Panc1 (cell line): ENCODE measurements around the gene NDRG3.

Experiments used
- CTCF ChIP-seq: fragments of 450-650 bp; IDR thresholded peaks from 2 replicates; pipeline ENCODE4 v1.5.1; 2017; ENCODE audit warnings: mild to moderate bottlenecking
- POLR2AphosphoS5 ChIP-seq: IDR thresholded peaks from 2 replicates; pipeline ENCODE4 v1.6.1; 2012; ENCODE audit warnings: mild to moderate bottlenecking, low read depth, low read length, moderate library complexity

GRCh38 chr20:36726168-36726567 lies 19.7 kb downstream of the NDRG3 start:
- TF ChIP-seq CTCF: no peak
- TF ChIP-seq POLR2AphosphoS5: no peak
